GM20000 (cell line): ENCODE measurements around the gene GTPBP3.

ENCODE experiments used
- DNase-seq: peaks from one replicate; pipeline ENCODE4 v3.0.0; 2012; ENCODE audit warnings: low spot score
- CTCF ChIP-seq: IDR thresholded peaks from 2 replicates; pipeline ENCODE4 v1.5.1; 2012; ENCODE audit warnings: mild to moderate bottlenecking, control low read depth; ENCODE audit errors: extremely low read depth, missing control alignments

Gene GTPBP3

GRCh38 chr19:17311455-17312188 is 25.7 kb upstream of the GTPBP3 start:
- no peak for TF ChIP-seq CTCF

GRCh38 chr19:17312189-17313113 is 24.9 kb upstream of the GTPBP3 start:
- no peak for DNase-seq
- TF ChIP-seq CTCF = no peak

More at GRCh38 chr19:17311455-17312188, 25.7 kb upstream of the GTPBP3 start:
- no peak for DNase-seq

GRCh38 chr19:17314007-17314593 is 23.3 kb upstream of the GTPBP3 start:
- no peak for TF ChIP-seq CTCF
- DNase-seq = no peak

- no peak for TF ChIP-seq CTCF
- no peak for DNase-seq
Observed at GRCh38 chr19:17318966-17319365, 18.4 kb upstream of the GTPBP3 start.

- no peak for DNase-seq
- no peak for TF ChIP-seq CTCF
Observed at GRCh38 chr19:17319473-17320238, 17.7 kb upstream of the GTPBP3 start.

- no peak for TF ChIP-seq CTCF
- DNase-seq = no peak
Observed at GRCh38 chr19:17320435-17320834, 16.9 kb upstream of the GTPBP3 start.
